Uterus (tissue), 2 donors: Measurements from ENCODE around the gene SLC41A3.

ENCODE experiments used
- POLR2A ChIP-seq, 2 donors: fragments of 450-650 bp; IDR thresholded peaks; one replicate each; pipeline ENCODE4 v1.6.1; 2016; ENCODE audit warnings: antibody characterized with exemption in 2 of 2, mild to moderate bottlenecking in 1 of 2, moderate library complexity in 1 of 2
- TF ChIP-seq, protein P1 (sequence below), 4 experiments: fragments of 200-600 bp in 2 of 4; fragments of 450-650 bp in 2 of 4; sonication (generic) in 2 of 4; IDR thresholded peaks; one replicate each; pipeline ENCODE4 v1.5.1; 2016 to 2019; ENCODE audit warnings: antibody characterized with exemption in 4 of 4, mild to moderate bottlenecking in 2 of 4, moderate library complexity in 1 of 4

GRCh38 chr3:126058666-126059065 is 25.3 kb downstream of the SLC41A3 start:
- TF ChIP-seq, protein P1, sequence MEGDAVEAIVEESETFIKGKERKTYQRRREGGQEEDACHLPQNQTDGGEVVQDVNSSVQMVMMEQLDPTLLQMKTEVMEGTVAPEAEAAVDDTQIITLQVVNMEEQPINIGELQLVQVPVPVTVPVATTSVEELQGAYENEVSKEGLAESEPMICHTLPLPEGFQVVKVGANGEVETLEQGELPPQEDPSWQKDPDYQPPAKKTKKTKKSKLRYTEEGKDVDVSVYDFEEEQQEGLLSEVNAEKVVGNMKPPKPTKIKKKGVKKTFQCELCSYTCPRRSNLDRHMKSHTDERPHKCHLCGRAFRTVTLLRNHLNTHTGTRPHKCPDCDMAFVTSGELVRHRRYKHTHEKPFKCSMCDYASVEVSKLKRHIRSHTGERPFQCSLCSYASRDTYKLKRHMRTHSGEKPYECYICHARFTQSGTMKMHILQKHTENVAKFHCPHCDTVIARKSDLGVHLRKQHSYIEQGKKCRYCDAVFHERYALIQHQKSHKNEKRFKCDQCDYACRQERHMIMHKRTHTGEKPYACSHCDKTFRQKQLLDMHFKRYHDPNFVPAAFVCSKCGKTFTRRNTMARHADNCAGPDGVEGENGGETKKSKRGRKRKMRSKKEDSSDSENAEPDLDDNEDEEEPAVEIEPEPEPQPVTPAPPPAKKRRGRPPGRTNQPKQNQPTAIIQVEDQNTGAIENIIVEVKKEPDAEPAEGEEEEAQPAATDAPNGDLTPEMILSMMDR (IDR thresholded peaks at IDR 0.05) = no peak
- no peak for TF ChIP-seq POLR2A (IDR thresholded peaks at IDR 0.05)
